CD4-positive, alpha-beta T cell treated with Interleukin-6 at 100 ng/mL for 8 hours (primary cell): ENCODE data around the gene RASL10B.
A peak's percentile ranks its signal among the peaks of the same experiment; 100 is the strongest.
"Not testable (repeated sequence)": the region's sequence is repeated elsewhere in the genome, so short reads cannot be mapped to it uniquely, and the experiment has no call there.

Experiments
- DNase-seq: peaks from one replicate; pipeline ENCODE4 v3.0.0-alpha.2; 2020; ENCODE audit warnings: mixed read lengths, low spot score

RASL10B gene

GRCh38 chr17:35742896-35743477, 11.5 kb downstream of the RASL10B start:
- no peak for DNase-seq

GRCh38 chr17:35743626-35744328, 12.3 kb downstream of the RASL10B start:
- no peak for DNase-seq

GRCh38 chr17:35744830-35745229, 13.4 kb downstream of the RASL10B start:
- no peak for DNase-seq

DNA sequence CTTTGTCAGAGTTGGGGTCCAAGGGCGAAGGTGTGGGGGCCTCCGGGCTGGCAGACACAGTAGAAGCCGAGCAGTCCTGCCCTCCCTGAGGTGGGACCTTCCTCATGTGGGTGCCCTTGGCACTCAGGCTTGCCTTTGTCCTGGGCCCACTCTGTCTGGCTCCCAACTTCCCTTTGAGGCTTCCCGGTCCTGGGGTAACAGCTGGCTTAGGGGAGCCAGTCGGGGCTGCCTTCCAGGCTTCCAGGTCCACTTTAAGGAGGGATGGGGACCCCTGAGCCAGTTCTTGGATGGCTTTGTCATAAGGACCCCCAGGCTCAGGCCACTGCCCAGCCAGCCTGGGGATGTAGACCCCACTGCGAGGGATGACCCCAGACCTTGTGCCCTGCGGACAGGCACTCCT, 13.8 kb downstream of the RASL10B start:
- DNase-seq, result no peak

GRCh38 chr17:35745749-35746320, 14.4 kb downstream of the RASL10B start:
- no peak for DNase-seq

GRCh38 chr17:35747540-35748017, 16.1 kb downstream of the RASL10B start:
- peak; percentile 73 for DNase-seq

GRCh38 chr17:35748341-35748841, 17.0 kb downstream of the RASL10B start:
- no peak for DNase-seq

GRCh38 chr17:35748979-35749378, 17.5 kb downstream of the RASL10B start:
- no peak for DNase-seq

DNA sequence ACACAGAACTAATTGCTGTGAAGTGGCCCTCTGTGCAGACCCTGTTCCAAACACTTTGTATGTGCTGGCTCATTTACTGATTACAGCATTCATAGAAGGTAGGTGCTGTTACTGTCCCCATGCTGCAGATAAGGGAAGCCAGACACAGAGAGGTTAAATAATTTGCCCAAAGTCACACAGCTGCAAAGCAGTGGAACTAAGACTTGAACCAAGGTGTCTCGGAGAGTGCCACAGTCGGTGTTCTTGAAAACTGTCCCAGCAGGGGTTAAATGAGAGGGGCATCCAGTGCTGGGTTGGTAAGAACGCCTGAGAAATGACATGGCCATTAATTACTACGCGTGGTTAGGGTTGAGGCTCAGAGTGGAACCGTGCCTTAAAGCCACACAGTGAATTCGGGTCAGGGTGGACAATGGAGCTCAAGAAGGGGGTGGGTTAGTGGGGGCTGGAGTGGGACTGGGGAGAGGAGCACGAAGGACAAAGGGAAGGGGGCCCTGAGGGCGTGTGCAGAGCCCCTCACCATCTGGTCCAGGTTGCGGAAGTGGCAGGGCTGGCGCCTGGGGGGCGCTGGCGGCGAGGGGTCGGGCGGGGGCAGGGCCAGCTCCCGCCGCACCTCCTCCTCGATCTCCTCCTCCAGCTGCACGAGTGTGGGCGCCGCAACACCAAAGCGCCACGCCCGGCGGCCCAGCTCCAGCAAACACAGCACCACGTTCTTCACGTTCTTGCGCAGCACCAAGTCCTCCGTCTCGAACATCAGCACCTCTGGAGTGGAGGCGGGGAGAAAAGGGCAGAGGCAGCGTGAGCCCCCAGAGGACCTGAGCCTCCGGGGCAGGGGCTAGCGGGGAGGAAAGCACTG, 18.3 kb downstream of the RASL10B start:
- DNase-seq, result no peak

GRCh38 chr17:35750526-35751395, 19.3 kb downstream of the RASL10B start:
- no peak for DNase-seq

- DNase-seq, result not testable (repeated sequence)
Measured at GRCh38 chr17:35751541-35751940, 20.1 kb downstream of the RASL10B start.

GRCh38 chr17:35752471-35752870, 21.0 kb downstream of the RASL10B start:
- no peak for DNase-seq

DNA sequence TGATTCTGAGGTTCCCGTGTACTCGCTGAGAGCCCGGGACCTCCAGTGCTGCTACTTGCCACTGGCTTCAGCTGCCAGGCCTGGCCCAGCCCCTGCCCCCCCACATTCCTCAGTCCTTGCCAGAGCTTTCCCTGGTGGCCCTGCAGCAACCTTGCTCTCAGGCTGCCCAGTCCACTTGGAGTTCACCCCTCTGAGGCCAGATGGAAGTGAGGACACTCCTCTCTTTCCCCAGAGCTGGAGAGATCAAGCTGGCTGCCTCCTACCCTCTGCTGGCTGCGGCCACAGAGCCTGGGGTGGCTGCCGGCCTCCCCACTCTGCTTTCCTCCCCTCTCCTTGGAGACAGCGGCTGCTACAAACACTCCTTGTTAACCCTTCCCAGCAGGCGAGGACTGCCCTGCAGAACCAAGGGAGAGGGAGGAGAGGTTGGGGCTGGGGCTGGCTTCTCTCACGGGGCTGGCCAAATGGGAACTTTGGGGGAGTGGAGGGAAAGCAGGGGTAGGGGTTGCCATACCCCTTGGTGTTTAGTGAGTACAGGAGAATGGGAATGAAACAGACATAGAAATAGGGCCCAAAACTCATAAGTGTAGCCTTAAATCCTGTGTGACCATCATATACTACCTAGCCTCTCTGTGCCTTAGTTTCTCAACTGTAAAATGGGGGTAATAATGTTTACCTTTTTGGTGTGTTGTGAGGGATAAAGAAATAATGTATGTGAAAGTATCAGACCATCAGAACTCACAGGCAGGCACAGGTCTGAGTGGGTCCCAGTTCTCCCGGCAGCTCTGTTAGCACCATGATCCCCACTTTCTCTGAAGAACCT, 21.7 kb downstream of the RASL10B start, which contains the start of gene GAS2L2:
GAS2L2 (minus strand) TSS at position 295 of the 820 bp plus-strand sequence. CDS start 389 bp downstream, outside the sequence.
- DNase-seq, result no peak

DNA sequence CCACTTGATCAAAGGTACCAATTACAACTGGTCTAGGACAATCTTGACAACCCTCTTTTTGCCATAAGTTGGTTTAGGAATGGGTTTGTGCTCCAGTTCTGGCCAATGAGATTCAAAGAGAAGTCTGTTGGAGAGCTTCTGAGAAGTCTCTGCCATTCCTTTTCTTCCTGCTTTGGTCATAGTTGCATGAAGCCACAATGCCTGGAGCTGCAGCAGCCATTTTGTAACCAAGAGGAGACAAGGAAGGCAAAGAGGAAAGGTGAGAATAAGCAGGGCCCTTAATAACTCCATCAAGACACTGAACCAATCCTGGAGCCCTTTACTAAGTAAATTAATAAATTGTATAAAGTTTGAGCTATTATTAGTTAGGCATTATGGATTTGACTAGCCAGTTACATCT, 25.8 kb downstream of the RASL10B start:
- no peak for DNase-seq

- no peak for DNase-seq
Measured at GRCh38 chr17:35760587-35760986, 29.1 kb downstream of the RASL10B start, which contains the start of gene C17orf50. C17orf50 (plus strand) TSS chr17:35760887; CDS start chr17:35760942, 55 bp downstream.

GRCh38 chr17:35761601-35762000, 30.2 kb downstream of the RASL10B start:
- DNase-seq, result no peak

GRCh38 chr17:35763767-35764122, 32.3 kb downstream of the RASL10B start:
- no peak for DNase-seq

- peak; percentile 87 for DNase-seq
Measured at GRCh38 chr17:35764123-35764991, 32.9 kb downstream of the RASL10B start.

DNA sequence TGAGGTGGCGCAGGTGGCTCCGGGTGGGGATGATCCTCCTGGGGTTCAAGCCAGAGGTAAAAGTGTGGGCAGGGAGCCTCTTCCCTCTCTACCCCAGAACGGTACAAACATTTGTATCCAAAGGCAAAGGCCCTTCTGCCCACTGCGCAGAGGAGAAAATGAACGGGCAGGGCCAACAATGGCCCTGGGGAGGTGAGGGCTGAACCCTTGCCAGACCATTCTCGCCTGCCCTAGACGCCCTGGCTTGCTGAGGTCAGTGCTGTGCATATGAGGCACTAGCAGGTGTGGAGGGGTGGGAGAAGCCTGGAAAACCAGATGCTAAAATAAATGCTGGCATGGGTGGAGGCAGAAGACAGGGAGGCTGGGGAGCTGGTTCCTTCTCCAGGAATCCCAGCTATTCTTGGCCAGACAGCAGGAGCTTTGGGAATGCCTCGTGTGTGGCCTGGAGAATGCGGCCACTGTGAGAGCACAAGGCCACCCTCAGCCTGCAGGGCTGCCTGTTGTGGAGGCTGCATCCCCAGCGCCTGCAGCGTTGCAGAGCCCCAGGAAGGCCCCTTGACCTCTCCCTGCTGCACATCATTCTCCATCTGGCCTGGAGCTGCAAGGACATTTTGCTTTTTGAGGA, 33.8 kb downstream of the RASL10B start:
- DNase-seq, result no peak
